Measurements from ENCODE around the gene EFEMP1.

Gene EFEMP1

GRCh38 chr2:55860832-55861231, 62.8 kb downstream of the EFEMP1 start:
- 75 to 83% methylated on average over 2 of the region's 2 CpGs for WGBS, 2 experiments
- Histone ChIP-seq H3K4me1 (ENCODE audit: control insufficient read depth, insufficient read depth, low read length) (no peaks in the 10 kb centered on the region), H3K27ac (ENCODE audit: insufficient read depth, low read depth, low read length, poor library complexity, severe bottlenecking) (no peak overlapping the region), H3K27me3 (ENCODE audit: control insufficient read depth, insufficient read depth, low read length, poor library complexity, severe bottlenecking) (no peaks in the 10 kb centered on the region), H3K9me3 (ENCODE audit: control insufficient read depth, low read length) (no peaks in the 10 kb centered on the region), H3K4me3 (ENCODE audit: insufficient read depth, low read depth, low read length) (no peak overlapping the region), H3K36me3 (ENCODE audit: control insufficient read depth, insufficient read depth, low read length) (no peaks in the 10 kb centered on the region)

GRCh38 chr2:55859875-55860274, 63.7 kb downstream of the EFEMP1 start:
- 92 to 98% methylated on average over 3 of the region's 3 CpGs for WGBS, 2 experiments

GRCh38 chr2:55857766-55858165, 65.8 kb downstream of the EFEMP1 start:
- H3K4me3 ChIP-seq (ENCODE audit: insufficient read depth, low read depth, low read length): no peak overlapping the region
- no peaks in the 10 kb centered on the region for H3K36me3 ChIP-seq (ENCODE audit: control insufficient read depth, insufficient read depth, low read length)
- no peaks in the 10 kb centered on the region for H3K27me3 ChIP-seq (ENCODE audit: control insufficient read depth, insufficient read depth, low read length, poor library complexity, severe bottlenecking)
- WGBS, 2 experiments: 93 to 100% methylated on average over 2 of the region's 2 CpGs
- H3K9me3 ChIP-seq (ENCODE audit: control insufficient read depth, low read length): no peaks in the 10 kb centered on the region
- H3K4me1 ChIP-seq (ENCODE audit: control insufficient read depth, insufficient read depth, low read length): no peaks in the 10 kb centered on the region
- no peak overlapping the region for H3K27ac ChIP-seq (ENCODE audit: insufficient read depth, low read depth, low read length, poor library complexity, severe bottlenecking)

More at GRCh38 chr2:55859875-55860274, 63.7 kb downstream of the EFEMP1 start:
- H3K9me3 ChIP-seq (ENCODE audit: control insufficient read depth, low read length): no peaks in the 10 kb centered on the region
- no peaks in the 10 kb centered on the region for H3K4me1 ChIP-seq (ENCODE audit: control insufficient read depth, insufficient read depth, low read length)
- no peak overlapping the region for H3K4me3 ChIP-seq (ENCODE audit: insufficient read depth, low read depth, low read length)
- H3K36me3 ChIP-seq (ENCODE audit: control insufficient read depth, insufficient read depth, low read length): no peaks in the 10 kb centered on the region
- H3K27me3 ChIP-seq (ENCODE audit: control insufficient read depth, insufficient read depth, low read length, poor library complexity, severe bottlenecking): no peaks in the 10 kb centered on the region
- no peak overlapping the region for H3K27ac ChIP-seq (ENCODE audit: insufficient read depth, low read depth, low read length, poor library complexity, severe bottlenecking)

GRCh38 chr2:55856936-55857335, 66.6 kb downstream of the EFEMP1 start:
- 81 to 88% methylated on average over 3 of the region's 3 CpGs for WGBS, 2 experiments
- Histone ChIP-seq H3K4me1 (ENCODE audit: control insufficient read depth, insufficient read depth, low read length) (no peaks in the 10 kb centered on the region), H3K27me3 (ENCODE audit: control insufficient read depth, insufficient read depth, low read length, poor library complexity, severe bottlenecking) (no peaks in the 10 kb centered on the region), H3K36me3 (ENCODE audit: control insufficient read depth, insufficient read depth, low read length) (no peaks in the 10 kb centered on the region), H3K9me3 (ENCODE audit: control insufficient read depth, low read length) (no peaks in the 10 kb centered on the region), H3K4me3 (ENCODE audit: insufficient read depth, low read depth, low read length) (no peak overlapping the region), H3K27ac (ENCODE audit: insufficient read depth, low read depth, low read length, poor library complexity, severe bottlenecking) (no peak overlapping the region)

- no peaks in the 10 kb centered on the region for H3K9me3 ChIP-seq (ENCODE audit: control insufficient read depth, low read length)
- no peaks in the 10 kb centered on the region for H3K27me3 ChIP-seq (ENCODE audit: control insufficient read depth, insufficient read depth, low read length, poor library complexity, severe bottlenecking)
- H3K27ac ChIP-seq (ENCODE audit: insufficient read depth, low read depth, low read length, poor library complexity, severe bottlenecking): no peak overlapping the region
- no peaks in the 10 kb centered on the region for H3K36me3 ChIP-seq (ENCODE audit: control insufficient read depth, insufficient read depth, low read length)
- no peaks in the 10 kb centered on the region for H3K4me1 ChIP-seq (ENCODE audit: control insufficient read depth, insufficient read depth, low read length)
- 92 to 100% methylated on average over 1 of the region's 1 CpG for WGBS, 2 experiments
- no peak overlapping the region for H3K4me3 ChIP-seq (ENCODE audit: insufficient read depth, low read depth, low read length)
Measured at GRCh38 chr2:55848096-55848495, 75.5 kb downstream of the EFEMP1 start.

GRCh38 chr2:55846426-55846825, 77.2 kb downstream of the EFEMP1 start:
- Histone ChIP-seq H3K36me3 (ENCODE audit: control insufficient read depth, insufficient read depth, low read length) (no peaks in the 10 kb centered on the region), H3K27me3 (ENCODE audit: control insufficient read depth, insufficient read depth, low read length, poor library complexity, severe bottlenecking) (no peaks in the 10 kb centered on the region), H3K27ac (ENCODE audit: insufficient read depth, low read depth, low read length, poor library complexity, severe bottlenecking) (no peak overlapping the region), H3K4me1 (ENCODE audit: control insufficient read depth, insufficient read depth, low read length) (no peaks in the 10 kb centered on the region), H3K9me3 (ENCODE audit: control insufficient read depth, low read length) (no peaks in the 10 kb centered on the region), H3K4me3 (ENCODE audit: insufficient read depth, low read depth, low read length) (no peak overlapping the region)
- WGBS, 2 experiments: 86 to 100% methylated on average over 1 of the region's 1 CpG

GRCh38 chr2:55844986-55845385, 78.6 kb downstream of the EFEMP1 start:
- Histone ChIP-seq H3K4me1 (ENCODE audit: control insufficient read depth, insufficient read depth, low read length) (no peaks in the 10 kb centered on the region), H3K36me3 (ENCODE audit: control insufficient read depth, insufficient read depth, low read length) (no peaks in the 10 kb centered on the region), H3K4me3 (ENCODE audit: insufficient read depth, low read depth, low read length) (no peak overlapping the region), H3K27me3 (ENCODE audit: control insufficient read depth, insufficient read depth, low read length, poor library complexity, severe bottlenecking) (no peaks in the 10 kb centered on the region), H3K27ac (ENCODE audit: insufficient read depth, low read depth, low read length, poor library complexity, severe bottlenecking) (no peak overlapping the region), H3K9me3 (ENCODE audit: control insufficient read depth, low read length) (no peaks in the 10 kb centered on the region)
- WGBS, 2 experiments: 71 to 80% methylated on average over 2 of the region's 2 CpGs

GRCh38 chr2:55843994-55844345, 79.6 kb downstream of the EFEMP1 start:
- Histone ChIP-seq H3K4me1 (ENCODE audit: control insufficient read depth, insufficient read depth, low read length) (no peaks in the 10 kb centered on the region), H3K9me3 (ENCODE audit: control insufficient read depth, low read length) (no peaks in the 10 kb centered on the region), H3K27me3 (ENCODE audit: control insufficient read depth, insufficient read depth, low read length, poor library complexity, severe bottlenecking) (no peaks in the 10 kb centered on the region), H3K4me3 (ENCODE audit: insufficient read depth, low read depth, low read length) (no peak overlapping the region), H3K27ac (ENCODE audit: insufficient read depth, low read depth, low read length, poor library complexity, severe bottlenecking) (no peak overlapping the region), H3K36me3 (ENCODE audit: control insufficient read depth, insufficient read depth, low read length) (no peaks in the 10 kb centered on the region)
- WGBS, 2 experiments: 73 to 90% methylated on average over 1 of the region's 1 CpG

- no peaks in the 10 kb centered on the region for H3K27me3 ChIP-seq (ENCODE audit: control insufficient read depth, insufficient read depth, low read length, poor library complexity, severe bottlenecking)
- 90 to 92% methylated on average over 6 of the region's 6 CpGs for WGBS, 2 experiments
- H3K9me3 ChIP-seq (ENCODE audit: control insufficient read depth, low read length): no peaks in the 10 kb centered on the region
- H3K27ac ChIP-seq (ENCODE audit: insufficient read depth, low read depth, low read length, poor library complexity, severe bottlenecking): no peak overlapping the region
- H3K36me3 ChIP-seq (ENCODE audit: control insufficient read depth, insufficient read depth, low read length): no peaks in the 10 kb centered on the region
- no peak overlapping the region for H3K4me3 ChIP-seq (ENCODE audit: insufficient read depth, low read depth, low read length)
- H3K4me1 ChIP-seq (ENCODE audit: control insufficient read depth, insufficient read depth, low read length): no peaks in the 10 kb centered on the region
Measured at GRCh38 chr2:55843096-55843993, 80.2 kb downstream of the EFEMP1 start.

GRCh38 chr2:55842046-55842445, 81.5 kb downstream of the EFEMP1 start:
- Histone ChIP-seq H3K9me3 (ENCODE audit: control insufficient read depth, low read length) (no peaks in the 10 kb centered on the region), H3K4me1 (ENCODE audit: control insufficient read depth, insufficient read depth, low read length) (no peaks in the 10 kb centered on the region), H3K36me3 (ENCODE audit: control insufficient read depth, insufficient read depth, low read length) (no peaks in the 10 kb centered on the region), H3K27me3 (ENCODE audit: control insufficient read depth, insufficient read depth, low read length, poor library complexity, severe bottlenecking) (no peaks in the 10 kb centered on the region), H3K4me3 (ENCODE audit: insufficient read depth, low read depth, low read length) (no peak overlapping the region), H3K27ac (ENCODE audit: insufficient read depth, low read depth, low read length, poor library complexity, severe bottlenecking) (no peak overlapping the region)
- WGBS, 2 experiments: 94 to 96% methylated on average over 1 of the region's 1 CpG
